ENCODE measurements around the gene EPC2.
A peak's percentile ranks its signal among the peaks of the same experiment; 100 is the strongest.

EPC2 gene

DNA sequence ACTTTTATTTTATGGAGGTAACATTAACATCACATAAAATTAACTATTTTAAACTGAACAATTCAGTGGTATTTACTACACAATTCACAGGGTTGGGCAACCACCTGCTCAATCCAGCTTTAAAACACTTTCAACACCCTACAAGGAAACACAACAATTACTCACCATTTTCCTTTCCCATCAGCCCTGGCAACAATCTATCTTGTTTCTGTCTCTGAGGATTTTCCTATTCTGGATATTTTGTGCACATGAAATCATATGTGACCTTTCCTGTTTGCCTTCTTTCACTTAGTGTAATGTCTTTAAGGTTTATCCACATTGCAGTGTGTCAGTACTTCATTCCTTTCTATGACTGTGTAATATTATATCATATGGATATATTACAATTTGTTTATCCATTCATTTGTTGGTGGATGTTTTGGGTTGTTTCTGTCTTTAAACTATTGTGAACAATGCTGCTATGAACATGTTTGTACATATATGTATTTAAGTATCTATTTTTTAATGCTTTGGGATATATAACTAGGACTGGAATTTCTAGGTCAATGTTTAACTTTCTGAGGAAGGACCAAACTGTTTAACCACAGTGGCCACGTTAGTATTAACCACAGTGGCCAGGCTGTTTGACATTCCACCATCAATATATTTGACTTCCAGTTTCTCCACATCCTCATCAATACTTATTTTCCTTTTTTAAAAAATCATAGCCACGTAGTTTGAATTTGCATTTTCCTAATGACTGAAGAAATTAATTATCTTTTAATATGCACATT lies 158.1 kb downstream of the EPC2 start:
- no peak for DNase-seq (ENCODE audit: low read depth in 2 of 2)

DNA sequence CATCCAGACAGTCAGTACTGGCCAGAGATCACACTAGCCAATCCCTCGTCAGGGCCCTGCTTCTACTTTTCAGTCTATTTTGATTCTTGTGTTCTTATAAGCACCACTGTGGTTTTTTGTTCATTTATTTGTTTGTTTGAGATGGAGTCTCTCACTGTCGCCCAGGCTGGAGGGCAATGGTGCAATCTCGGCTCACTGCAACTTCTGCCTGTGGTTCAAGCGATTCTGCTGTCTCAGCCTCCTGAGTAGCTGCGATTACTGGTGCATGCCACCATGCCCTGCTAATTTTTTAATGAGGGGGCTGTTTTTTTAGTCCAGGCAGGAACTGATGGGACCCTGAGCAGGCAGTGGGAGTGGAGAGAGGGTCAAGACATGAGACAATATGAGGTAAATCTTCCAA lies 165.5 kb downstream of the EPC2 start:
- no peak for DNase-seq (ENCODE audit: low read depth in 2 of 2)

DNA sequence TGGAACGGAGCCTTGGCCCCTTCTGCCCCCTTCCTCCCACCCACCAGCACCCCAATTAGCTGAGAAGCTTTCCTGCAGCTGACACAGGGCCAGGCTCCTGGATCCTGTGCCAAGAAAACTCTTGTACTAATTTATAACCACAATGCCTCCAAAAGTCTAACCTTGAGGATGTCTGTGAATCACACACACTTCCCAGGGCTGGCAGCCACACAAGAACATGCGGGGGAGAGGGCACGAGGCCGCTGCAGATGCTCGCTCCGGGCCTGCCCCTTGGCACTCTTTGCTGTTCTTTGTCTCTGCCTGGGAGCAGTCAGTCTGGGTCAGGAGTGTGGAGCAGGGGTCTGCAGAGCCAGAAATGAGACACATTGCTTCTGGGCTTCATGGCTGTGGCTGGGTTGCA lies 167.8 kb downstream of the EPC2 start:
- DNase-seq (ENCODE audit: low read depth in 2 of 2) = no peak

DNA sequence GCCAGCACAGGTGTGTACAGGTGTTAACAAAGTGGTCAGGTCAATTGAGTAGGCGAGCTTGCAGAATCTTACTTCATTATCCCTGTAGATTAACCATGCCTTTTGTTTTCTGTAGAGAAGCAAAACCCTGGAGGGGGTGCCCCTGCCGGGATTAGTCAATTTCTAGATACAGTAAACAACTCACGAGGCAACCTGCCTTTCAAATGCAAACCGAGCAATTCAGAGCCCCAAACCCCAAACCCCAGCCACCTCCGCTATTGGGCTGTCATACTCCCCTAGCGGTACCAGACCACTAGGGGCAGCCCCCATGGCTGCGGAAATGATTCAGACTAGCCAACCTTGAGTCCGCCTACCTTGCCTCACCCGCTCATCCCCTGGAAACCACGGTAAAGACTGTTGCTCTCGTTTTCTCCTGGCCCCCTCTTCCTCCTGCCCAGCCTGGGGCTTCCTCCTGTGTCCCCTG lies 169.1 kb downstream of the EPC2 start:
- no peak for DNase-seq (ENCODE audit: low read depth in 2 of 2)

- DNase-seq (ENCODE audit: low read depth in 2 of 2) = peak in 1 of 2 experiments; percentile 4
Measured at GRCh38 chr2:148814143-148814859, 169.8 kb downstream of the EPC2 start.

GRCh38 chr2:148814860-148815419 lies 170.4 kb downstream of the EPC2 start:
- no peak for DNase-seq (ENCODE audit: low read depth in 2 of 2)

DNA sequence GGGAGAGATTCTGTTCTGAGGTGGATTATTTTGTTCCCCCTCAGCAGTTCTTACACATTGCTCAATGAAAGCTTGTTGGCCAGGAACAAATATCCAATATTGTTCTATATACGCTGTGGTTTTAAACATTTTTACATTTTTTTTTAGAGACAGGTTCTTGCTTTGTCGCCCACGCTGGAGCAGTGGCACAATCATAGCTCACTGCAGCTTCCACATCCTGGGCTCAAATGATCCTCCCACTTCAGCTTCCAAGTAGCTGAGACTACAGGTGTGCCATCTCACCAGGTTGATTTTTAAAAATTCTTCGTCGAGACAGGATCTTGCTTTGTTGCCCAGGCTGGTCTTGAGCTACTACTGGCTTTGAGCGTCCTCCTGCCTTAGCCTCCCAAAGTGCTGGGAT lies 171.6 kb downstream of the EPC2 start:
- no peak for DNase-seq (ENCODE audit: low read depth in 2 of 2)

DNA sequence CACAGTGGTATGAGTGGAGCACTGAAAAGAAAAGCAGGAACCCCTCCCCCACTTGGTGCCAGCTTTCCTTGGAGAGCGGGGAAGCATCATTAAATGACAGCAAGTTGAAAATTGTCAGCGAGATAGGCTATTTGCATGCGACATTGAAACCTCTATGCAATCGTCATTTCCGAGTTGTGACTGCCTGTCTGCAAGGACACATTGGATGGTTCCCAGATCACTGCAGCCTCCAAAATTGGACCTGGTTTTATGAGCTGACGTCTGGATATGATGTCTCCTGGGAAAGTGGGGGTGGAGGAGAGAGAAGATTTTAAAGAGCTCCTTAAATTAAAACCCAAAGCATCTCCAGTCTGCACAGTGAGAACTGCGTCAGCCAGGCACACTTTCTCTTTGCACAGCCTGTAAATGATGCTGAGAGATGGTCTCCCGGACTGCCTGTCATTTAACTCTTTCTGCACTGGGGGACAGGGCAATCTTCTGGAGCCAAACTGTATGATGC lies 172.7 kb downstream of the EPC2 start:
- DNase-seq (ENCODE audit: low read depth in 2 of 2) = peak in 1 of 2 experiments; percentile 3

- DNase-seq (ENCODE audit: low read depth in 2 of 2) = no peak
Measured at GRCh38 chr2:148819019-148819585, 174.6 kb downstream of the EPC2 start.

GRCh38 chr2:148824190-148824589 lies 179.6 kb downstream of the EPC2 start:
- no peak for DNase-seq (ENCODE audit: low read depth in 2 of 2)

DNA sequence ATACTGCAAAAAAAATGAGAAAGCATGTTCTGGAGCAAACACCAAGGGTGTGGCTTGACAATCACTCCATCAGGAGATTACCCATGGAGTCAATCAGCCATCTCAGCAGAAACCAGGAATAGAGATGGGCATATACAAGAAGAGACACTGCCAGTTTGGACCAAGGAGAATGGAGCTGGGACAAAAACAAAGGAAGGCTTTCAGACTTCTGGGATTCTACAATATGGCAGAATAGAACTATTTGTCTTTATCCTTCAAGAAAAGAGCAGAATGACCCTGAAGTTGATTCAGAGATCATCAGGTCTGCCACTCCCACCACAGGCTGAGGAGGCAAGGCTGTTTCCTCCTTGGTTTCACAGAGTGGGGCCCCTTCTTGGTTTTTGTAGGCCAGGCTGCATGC lies 182.2 kb downstream of the EPC2 start:
- no peak for DNase-seq (ENCODE audit: low read depth in 2 of 2)

DNA sequence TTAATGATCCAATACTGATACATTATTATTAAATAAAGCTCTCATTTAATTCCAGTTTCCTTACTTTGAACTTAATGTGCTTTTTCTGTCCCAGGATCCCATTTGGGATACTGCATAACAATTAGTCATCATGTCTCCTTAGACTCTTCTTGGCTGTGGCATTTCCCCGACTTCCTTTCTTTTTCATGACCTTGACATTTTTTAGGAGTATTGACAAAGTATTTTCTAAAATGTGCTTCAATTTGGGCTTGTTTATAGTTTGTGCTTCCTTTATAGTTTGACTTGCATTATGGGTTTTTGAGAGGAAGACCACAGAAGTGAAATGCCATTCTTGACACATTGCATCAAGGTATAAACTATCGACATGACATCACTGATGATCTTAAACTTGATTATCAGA lies 184.4 kb downstream of the EPC2 start:
- DNase-seq (ENCODE audit: low read depth in 2 of 2) = no peak

DNA sequence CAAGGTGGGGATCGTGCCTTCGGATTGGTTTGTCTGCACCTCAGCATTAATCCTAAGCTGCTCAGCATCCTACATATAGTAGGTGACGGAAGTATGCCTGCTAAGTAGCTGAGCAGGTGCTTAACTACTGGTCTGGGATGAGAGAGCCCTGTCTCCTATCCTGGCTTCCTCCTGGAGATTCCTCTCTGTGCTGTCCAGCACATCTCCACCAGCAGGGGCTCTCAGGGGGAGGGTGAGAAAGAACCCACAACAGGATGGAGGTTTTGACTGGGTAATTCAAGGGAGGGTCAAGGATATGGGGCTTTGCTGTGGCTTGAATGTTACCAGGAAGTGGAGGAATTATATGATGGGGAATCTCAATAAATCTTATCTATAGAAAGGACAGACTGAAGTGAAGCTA lies 185.1 kb downstream of the EPC2 start:
- DNase-seq (ENCODE audit: low read depth in 2 of 2) = no peak

DNA sequence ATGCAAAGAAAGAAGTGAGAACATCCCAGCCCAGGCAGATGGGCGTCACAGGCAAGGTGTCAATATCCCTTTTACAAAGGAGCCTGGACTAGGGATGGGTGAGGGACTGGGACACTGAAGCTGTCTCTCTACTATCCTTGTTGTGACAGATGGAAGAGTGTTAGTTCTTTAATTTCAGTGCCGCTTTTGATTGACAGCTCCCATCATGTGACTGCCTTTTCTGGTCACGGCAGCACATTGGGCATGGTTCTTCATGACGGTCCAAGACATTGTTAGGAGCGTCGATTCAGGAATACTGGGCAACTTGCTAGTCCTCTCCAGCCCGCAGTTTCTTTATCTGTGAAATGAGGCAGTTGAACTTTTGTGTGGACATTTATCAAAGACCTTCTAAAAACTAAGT lies 188.1 kb downstream of the EPC2 start:
- DNase-seq (ENCODE audit: low read depth in 2 of 2) = no peak

All from fibroblast of skin of left quadriceps (primary cell).